ACHN (cell line): ENCODE data around the gene LSM5.
"Not testable (repeated sequence)": the region's sequence is repeated elsewhere in the genome, so short reads cannot be mapped to it uniquely, and the experiment has no call there.

Experiments
- DNase-seq: peaks from one replicate; pipeline ENCODE4 v3.0.0-alpha.2; 2015
- in situ Hi-C: cut with HindIII; loops from 2 replicates; pipeline ENCODE4 v1.10.0; 2017; ENCODE audit warnings: low sequenced_read_pairs, low pct_ligation_motif_present, low pct_unique_long_range_greater_than_20kb

The LSM5 gene

DNA sequence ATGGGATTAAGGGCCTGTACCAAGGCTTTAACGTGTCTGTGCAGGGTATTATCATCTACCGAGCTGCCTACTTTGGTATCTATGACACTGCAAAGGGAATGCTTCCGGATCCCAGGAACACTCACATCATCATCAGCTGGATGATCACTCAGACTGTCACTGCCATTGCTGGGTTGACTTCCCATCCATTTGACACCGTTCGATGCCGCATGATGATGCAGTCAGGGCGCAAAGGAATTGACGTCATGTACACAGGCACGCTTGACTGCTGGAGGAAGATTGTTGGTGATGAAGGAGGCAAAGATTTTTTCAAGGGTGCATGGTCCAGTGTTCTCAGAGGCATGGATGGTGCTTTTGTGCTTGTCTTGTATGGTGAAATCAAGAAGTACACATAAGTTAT is 18.2 kb downstream of the LSM5 start:
- no peak for DNase-seq
- in situ Hi-C loops = no loop called here

DNA sequence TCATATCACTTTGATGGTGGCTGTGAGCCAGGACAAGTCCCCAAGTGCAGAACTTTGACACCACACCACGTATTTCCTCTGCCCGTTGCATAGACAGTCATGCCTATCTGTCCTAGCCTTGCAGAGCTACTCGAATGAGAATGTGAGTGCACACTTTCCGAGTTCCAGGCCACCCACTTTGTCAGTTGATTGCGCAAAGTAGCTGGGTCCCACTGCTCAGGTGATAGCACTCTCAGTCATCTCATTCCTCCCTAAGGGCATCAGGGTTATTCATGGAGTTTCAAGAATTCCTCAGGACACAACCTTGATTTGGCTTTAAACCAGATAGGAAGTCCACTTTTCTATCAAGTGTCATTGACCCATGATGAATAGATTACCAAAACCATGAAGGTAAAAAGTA is 19.3 kb downstream of the LSM5 start:
- in situ Hi-C loops = no loop called here
- no peak for DNase-seq

DNA sequence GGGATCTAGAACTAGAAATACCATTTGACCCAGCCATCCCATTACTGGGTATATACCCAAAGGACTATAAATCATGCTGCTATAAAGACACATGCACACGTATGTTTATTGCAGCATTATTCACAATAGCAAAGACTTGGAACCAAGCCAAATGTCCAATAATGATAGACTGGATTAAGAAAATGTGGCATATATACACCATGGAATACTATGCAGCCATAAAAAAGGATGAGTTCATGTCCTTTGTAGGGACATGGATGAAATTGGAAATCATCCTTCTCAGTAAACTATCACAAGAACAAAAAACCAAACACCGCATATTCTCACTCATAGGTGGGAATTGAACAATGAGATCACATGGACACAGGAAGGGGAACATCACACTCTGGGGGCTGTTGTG is 20.2 kb downstream of the LSM5 start:
- not testable (repeated sequence) for DNase-seq

DNA sequence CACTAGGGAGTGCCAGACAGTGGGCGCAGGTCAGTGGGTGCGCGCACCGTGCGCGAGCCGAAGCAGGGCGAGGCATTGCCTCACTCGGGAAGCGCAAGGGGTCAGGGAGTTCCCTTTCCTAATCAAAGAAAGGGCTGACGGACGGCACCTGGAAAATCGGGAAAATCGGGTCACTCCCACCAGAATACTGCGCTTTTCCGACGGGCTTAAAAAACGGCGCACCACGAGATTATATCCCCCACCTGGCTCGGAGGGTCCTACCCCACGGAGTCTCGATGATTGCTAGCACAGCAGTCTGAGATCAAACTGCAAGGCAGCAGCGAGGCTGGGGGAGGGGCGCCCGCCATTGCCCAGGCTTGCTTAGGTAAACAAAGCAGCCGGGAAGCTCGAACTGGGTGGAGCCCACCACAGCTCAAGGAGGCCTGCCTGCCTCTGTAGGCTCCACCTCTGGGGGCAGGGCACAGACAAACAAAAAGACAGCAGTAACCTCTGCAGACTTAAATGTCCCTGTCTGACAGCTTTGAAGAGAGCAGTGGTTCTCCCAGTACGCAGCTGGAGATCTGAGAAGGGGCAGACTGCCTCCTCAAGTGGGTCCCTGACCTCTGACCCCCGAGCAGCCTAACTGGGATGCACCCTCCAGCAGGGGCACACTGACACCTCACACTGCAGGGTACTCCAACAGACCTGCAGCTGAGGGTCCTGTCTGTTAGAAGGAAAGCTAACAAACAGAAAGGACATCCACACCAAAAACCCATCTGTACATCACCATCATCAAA is 25.4 kb downstream of the LSM5 start:
- DNase-seq, in situ Hi-C loops: not testable (repeated sequence)

More for the DNA sequence above, 20.2 kb downstream of the LSM5 start:
- in situ Hi-C loops = not testable (repeated sequence)

DNA sequence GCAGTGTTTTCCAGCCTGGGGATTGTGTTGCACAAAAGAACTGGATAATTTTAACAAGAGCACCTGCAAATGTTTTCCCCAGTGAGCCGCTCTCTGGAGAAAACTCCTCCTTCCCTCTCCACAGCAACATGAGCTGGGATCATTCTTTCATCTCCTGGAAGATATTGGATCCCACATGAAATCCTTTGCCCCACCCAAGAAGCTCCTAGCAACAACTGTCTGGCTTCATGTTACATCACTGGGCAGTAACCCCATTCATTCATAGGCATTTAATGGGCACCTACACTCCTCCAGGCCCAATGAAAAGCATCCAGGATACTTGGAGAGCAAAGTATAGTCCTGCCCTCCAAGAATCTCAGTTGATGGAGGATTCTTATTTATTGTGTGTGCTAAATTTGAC is 27.2 kb downstream of the LSM5 start:
- in situ Hi-C loops = no loop called here
- DNase-seq = no peak

DNA sequence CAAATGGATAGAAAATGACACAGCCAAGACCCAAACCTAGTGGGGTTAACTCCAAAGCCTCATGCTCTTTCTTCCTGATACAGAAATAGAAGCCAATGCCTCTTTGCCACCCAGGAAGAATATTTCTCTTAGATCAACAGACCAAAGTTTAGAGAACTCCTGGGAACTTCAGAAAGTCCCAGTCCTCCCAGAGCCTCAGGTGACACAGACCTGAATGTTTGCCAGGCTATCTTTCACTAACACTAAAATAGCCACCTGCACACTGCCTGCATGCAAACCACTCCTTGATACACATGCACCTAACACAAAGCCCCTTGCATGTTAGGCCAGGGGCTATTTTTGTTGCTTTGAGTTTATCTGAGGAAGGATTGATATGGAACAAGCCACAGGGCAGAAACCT is 27.7 kb downstream of the LSM5 start:
- in situ Hi-C loops = no loop called here
- no peak for DNase-seq

DNA sequence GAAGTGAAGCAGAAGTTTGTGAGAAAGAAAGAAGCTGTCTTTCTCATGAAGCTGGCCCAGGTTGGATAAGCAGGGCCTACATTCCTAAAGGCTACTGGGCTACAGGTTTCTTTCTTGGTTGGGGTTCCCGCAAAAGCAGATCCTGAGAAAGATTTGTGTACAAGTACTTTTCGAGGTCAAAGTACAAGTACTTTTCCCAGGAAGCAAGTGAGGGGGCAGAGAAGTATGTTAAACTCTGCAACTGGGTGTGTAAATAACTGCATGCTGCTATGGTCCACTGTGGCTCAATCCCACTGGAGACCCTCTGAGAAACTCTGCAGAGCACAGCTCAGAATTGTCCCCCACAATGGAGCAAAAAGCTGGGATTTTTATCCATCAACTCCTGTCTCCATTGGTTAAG is 28.7 kb downstream of the LSM5 start:
- no peak for DNase-seq
- in situ Hi-C loops = no loop called here

DNA sequence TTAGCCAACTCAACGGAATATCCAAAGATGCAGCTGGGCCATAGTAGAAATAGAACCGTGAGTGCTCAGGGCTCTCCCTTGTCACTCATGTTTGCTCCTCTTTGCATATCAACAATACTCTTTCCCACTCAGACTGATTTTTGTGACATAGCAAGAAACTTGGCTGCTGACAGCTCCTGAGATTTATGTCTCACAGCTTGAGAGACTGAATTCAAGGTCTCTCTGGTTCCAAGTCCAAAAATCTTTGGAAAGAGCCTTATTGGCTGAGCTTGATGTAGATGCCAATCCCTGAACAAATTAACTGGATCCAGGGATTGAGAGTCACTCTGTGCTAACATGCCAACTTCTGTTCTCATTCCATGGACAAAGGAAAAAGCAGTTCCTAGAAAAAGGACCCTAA is 30.4 kb downstream of the LSM5 start:
- DNase-seq = no peak
- in situ Hi-C loops = no loop called here

DNA sequence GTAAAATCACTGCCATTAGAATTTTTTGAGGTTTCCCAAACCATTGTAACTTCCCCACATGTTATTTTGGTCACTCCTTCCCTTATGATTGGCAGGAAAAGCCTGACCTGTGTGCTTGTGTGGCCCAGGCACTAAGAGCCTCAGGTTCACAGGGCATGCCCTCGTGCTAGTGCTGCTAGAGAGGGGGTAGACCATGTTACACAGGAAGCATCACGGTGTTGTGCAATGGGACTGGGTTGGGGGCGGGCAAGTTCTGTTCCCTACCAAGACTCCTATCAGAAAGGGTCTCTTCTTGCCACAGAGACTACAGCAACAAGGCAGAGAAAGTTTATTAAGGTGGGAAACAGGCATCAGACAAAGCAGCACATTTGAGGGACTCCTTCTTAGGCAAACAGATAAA is 32.2 kb downstream of the LSM5 start:
- in situ Hi-C loops = no loop called here
- no peak for DNase-seq

DNA sequence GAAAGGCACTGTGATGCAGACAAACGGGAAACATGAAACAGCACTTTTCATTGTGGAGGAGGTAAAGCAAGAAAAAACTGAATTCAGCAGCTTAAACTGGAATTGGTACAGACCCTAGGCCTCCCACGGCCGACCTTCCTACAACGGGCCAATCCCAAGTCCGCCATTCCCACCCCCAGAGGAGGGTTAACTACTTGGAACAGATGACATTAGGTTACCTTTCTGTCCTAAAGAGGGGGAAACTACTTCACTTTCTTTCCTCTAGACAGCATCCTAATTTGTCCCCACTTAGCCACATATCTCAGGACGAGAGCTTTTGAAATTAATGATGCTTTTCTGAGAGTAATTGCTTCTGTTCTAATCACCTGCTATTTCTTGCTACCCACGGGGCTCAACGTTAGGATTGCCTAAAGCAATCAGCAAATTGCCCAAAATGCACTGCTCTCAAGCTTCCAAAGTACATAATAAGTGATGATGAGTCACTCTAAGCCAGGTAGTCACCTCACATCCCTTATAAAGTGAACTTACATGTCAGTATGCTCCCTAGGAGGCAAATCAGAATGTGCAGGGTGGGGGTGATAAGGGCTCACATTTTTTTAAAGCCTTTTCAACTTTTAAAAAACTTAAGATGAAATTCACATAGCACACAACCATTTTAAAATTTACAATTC is 36.7 kb downstream of the LSM5 start:
- DNase-seq = no peak
- in situ Hi-C loops = no loop called here

DNA sequence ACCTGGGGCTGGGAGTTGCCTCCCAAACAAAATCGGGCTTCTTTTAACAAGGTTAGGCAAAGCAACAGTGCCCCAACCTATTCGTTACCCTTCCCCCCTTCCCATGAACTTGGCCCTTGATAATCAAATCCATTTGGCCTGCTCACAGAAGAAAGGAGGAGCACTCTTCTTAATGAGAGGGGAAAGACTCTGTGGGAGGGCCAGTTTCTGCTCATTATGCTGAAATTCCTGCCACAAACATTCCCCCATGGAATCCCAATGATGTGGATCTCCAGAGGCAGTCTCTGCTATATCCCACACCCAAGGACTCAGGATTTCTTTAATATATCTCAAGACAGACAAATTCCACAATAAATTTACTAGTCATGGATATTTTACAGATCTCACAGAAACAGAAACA is 43.0 kb downstream of the LSM5 start:
- in situ Hi-C loops = no loop called here

DNA sequence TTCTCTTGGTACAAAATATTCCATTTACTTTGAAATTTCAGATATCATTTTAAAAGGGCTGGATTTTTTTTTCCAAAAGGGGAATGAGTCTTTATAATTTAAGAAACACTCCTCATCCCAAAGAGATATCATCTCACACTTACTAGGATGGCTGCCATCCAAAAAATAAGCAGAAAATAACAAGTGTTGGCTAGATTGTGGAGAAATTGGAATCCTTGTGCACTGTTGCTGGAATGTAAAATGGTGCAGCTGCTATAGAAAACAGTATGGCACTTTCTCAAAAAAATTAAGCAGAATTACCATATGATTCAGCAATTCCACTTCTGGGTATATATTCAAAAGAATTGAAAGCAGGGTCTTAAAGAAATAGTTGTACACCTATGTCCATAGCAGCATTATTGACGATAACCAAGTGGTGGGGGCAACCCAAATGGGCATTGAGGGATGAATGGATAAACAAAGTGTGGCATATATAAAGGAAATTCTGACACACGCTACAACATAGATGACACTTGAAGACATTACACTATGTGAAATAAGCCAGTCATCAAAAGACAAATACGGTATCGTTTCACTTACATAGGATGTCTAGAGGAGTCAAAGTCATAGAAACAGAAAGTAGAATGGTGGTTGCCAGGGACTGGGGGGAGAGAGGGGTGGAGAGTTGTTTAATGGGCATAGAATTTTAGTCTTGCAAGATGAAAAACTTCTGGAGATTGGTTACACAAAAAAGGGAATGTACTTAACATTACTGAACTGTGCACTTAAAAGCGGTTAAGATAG is 53.8 kb downstream of the LSM5 start:
- in situ Hi-C loops = no loop called here
- DNase-seq = no peak

More for the DNA sequence above, 43.0 kb downstream of the LSM5 start:
- no peak for DNase-seq
